ENCODE results near the gene ZNF496.
"Not testable (repeated sequence)": the region's sequence is repeated elsewhere in the genome, so short reads cannot be mapped to it uniquely, and the experiment has no call there.

The ZNF496 gene

DNA sequence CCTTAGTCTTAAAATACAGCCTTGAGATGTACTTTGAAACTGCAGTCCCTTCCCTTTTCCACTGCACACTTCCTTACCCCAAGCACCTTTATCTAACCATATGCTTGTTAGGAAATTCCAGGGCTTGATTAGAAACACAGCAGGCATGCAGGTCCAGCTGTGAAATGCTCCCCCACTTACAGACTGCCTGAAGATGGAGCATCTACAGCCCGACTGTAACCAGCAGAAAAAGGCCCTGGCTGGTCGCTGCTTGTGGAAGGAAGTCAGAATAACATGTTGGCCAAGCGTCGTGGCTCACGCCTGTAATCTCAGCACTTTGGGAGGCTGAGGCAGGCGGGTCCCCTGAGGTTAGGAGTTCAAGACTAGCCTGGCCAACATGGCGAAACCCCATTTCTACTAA lies 38.6 kb downstream of the ZNF496 start:
- no peak for DNase-seq (ENCODE audit: low read depth, low spot score)

DNA sequence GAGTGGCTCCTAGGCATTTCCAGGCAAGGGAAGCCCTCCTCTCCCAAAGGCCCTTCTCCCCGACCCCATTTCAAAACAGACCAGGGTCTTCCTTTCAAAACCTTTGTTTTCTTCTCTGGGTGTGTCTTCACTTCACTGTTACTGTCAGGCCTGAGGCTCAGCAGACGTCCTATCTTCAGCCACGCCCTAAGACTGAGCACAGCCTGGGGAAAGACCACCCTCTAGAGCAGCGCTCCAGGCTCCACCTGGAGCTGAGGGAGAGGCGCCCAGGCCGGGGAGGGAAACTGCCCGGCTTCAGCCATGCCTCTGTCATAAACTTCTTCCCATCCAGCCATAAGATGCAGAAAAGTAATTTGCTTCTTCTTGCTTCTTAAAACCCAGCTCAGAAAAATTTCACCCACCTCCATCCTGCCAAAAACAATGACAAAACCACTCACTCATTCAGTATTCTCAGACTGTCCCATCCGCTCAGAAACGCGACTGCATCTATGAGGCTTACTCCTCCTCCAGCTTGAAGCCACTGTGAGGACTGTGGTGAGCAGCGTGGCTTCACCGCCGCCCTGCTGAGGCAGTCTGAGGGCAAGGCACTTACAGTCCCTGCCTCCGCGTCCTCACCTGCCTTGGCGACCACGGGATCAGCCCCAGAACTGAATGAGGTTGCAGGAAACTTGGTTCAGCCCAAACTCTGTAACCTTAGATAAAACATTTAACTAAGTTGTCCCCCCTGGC lies 39.7 kb downstream of the ZNF496 start:
- DNase-seq (ENCODE audit: low read depth, low spot score): no peak

DNA sequence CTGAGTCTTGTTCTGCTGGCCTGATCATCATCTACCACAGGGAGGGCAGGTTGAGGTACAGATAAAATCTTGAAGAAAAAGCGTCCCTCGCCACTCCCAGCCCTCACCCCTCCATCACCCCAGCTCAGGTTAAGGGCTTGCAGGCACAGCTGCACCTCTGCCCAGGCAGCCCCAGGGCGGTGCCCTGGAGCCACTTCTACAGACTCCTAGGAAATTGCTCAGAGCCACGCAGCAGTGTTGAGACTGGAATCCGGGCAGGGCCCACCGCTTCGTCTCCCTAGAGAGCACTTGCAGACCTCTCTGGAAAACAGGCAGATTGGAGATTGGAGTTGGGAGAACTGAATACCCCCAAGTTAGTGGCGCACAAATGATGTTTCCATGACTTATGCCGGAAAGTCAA lies 40.5 kb downstream of the ZNF496 start:
- no peak for DNase-seq (ENCODE audit: low read depth, low spot score)

DNA sequence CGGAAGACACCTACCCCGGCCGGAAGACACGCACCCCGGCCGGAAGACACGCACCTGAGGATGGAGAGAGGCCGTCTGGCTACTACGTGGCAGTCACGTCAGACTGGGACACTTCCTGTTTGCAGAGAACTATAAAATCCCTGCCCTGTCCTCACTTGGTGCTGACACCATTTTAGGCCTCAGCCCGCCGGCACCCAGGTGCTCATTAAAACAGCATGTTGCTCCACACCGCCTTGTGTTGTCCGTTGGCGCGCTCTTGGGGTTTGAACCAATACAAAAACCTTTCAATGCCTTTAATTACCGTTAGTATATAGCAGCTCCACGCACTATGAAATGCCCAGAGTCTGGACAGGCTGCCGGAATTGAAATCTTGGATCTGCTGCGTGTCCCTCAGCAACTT lies 41.1 kb downstream of the ZNF496 start:
- DNase-seq (ENCODE audit: low read depth, low spot score): no peak

DNA sequence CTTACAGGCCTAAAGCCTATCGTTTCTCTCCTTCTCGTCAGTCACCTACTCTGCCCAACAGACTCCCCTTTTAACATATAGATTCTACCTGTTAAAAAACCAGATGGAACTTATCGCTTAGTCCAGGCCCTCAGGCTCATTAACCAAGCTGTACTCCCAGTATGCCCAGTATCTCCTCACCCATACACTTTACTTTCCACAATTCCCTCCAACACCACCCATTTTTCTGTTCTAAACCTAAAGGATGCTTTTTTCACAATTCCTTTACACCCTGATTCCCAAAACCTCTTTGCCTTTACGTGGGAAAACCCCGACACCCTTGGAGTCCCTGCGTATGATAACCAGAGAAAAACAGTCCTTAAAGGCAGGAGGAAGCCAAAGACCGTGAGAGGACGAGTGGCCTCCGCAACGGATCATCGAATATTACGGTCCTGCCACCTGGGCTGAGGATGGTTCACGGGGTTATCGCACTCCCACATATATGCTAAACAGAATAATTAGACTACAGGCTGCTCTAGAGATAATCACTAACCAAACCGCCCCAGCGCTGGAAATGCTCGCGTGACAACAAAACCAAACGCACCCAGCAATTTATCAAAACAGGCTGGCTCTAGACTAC lies 42.3 kb downstream of the ZNF496 start:
- not testable (repeated sequence) for DNase-seq (ENCODE audit: low read depth, low spot score)

DNA sequence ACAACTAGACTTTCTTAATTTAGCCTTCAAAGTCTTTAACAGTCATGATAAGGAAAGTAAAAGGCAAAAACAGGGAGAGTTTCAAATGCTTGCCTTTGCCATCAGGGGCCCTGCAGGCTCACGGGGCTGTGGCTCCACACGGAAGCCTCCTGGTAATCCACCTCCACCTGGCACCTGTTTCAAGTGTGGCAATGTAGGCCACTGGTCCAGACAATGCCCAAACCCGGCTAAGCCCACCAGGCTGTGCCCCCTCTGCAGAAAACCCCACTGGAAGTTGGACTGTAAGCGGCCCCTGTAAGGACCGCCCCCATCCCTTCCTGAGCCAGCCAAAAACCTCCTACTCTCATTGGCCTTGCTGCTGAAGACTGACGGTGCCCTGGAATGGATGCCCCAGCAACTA lies 43.3 kb downstream of the ZNF496 start:
- no peak for DNase-seq (ENCODE audit: low read depth, low spot score)

DNA sequence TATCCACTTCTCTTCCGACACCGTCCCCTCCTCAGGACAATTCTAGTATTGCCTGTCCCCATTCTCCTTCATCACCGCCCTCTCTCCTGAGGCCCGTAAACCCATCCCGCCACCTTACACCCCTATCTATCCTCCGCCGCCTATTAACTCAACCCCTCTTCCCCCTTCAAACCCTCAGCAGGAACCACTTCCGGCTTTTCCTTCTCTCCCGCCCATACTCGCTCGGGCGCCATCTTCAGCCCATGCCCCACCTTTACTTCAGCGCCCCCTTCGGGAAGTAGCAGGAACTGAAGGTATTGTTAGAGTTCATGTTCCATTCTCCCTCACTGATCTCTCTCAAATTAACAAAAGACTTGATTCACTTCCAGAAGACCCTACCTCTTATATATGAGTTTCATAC lies 44.2 kb downstream of the ZNF496 start:
- DNase-seq (ENCODE audit: low read depth, low spot score): no peak

DNA sequence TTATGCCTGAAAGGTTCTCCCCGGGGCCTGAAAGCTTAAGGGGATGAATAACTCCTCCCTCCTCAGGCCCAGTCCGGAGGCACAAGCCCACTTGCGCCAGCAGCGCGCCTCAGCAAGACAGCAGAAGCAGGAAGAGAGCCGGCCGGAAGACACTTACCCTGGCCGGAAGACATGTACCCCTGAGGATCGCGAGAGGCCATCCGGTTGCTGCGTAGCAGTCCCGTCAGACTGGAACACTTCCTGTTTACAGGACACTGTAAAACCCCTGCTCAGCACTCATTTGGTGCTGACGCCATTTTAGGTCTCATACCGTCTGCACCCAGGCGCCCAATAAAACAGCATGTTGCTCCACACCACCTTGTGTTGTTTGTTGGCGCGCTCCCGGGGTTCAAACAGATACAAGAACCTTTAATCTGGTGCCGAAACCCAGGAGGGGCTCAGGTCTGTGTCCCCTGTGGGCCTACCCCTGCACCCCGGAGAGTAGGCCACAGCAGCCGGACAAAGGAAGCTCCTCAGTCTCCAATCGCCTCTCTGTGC lies 45.5 kb downstream of the ZNF496 start:
- DNase-seq (ENCODE audit: low read depth, low spot score): no peak

DNA sequence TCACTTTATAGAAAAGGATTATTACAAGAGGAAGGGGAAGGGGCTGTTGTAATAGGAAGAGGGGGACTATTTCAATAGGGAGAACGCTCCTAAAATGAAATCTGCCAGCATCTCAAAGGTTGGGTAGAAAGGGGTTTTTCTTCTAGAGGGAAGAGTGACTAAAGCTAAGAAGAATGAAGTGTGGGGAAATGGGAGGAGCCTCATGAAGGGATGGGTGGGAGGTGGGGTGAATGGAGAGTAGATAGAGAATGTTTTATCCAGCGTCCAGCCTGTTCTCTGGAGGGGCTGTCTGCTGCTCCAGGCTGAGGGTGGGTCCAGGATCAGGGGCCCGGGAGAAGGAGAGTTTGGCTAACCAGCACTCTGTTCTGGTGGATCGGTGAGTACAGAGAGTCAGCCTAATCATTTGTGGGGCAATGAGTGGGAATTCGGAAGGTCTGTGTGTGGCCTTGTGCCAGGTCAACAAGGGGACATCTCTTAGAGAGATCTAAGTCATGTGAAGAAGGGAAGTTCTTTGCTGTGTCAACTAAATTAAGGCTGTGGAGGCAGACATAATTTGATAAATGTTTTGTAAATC lies 50.6 kb downstream of the ZNF496 start:
- DNase-seq (ENCODE audit: low read depth, low spot score): no peak

DNA sequence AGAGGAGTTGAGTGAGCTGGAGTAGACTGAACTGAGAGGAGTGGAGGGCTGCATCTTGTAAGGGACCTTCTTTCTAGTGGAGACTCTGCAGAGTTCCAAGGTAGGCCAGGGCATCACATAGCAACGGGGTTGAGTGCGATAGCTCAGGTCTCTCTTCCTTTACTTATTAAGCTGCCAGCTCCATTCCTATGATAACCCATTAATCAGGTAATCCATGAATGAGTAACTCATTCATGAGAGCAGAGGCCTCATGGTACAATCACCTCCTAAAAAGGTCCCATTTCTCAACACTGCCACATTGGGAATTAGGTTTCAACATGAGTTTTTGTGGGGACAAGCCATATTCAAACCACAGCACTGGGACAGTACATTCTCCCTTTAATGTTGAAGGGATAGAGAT lies 54.5 kb downstream of the ZNF496 start:
- no peak for DNase-seq (ENCODE audit: low read depth, low spot score)

DNA sequence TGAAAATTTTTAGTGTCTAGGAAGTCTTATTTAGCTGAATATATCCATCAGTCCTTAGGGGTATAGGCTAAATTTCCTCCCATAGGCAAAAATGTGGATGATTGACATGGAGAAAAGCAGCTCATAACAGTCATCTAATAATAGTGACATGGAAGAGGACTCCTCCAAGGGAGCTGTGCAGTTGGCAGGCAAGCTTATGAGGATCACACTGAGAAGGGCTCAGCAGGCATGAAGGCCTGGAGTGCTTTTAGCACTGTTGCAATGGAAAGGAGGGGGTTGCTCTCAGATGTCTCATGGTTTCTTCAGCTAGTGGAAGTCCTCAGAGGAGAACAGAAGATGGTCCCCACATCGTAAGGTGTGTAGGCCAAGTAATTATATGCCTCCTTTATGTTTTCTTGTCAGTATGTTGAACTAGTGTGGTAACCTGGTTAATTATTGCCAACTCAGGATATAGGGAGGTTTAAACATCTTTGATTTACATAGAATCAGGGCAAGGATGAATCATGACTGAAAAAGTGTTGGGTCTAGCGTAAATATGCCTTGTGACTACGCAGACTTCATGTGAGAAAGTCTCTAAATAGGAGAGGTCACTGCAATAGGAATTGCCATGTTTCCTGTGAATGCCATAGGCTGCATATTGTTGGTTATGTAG lies 56.9 kb downstream of the ZNF496 start:
- DNase-seq (ENCODE audit: low read depth, low spot score): no peak

DNA sequence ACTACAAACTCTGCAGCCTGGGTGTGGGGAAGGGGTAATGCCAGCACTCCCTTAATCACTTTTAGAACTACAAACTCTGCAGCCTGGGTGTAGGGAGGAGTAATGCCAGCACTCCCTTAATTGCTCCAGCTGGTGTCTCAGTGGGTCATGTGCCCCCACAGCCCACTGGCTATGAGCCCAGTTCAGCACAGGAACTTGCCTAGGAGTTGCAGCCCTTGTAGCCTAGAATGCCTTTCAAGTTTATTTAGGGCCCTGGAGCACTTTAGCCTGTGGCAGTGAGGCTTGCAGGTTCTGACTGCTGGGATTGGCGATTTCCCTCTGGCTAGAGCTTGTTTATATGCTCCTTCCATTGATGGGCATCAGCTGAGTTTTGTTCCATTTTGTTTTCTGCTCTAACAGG lies 58.7 kb downstream of the ZNF496 start:
- no peak for DNase-seq (ENCODE audit: low read depth, low spot score)

DNA sequence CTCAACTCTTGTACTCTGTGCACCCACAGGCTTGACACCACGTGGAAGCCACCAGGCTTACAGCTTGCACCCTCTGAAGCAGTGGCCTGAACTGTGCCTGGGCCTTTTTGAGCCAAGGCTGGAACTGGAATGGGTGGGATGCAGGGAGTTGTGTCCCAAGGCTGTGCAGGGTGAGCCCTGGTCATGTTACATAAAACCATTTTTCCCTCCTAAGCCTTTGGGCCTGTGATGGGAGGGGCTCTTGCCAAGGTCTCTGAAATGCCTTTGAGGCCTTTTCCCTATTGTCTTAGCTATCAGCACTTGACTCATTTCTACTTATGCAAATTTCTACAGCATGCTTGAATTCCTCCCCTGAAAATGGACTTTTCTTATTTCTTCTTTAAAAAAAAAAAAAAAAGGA lies 61.7 kb downstream of the ZNF496 start:
- no peak for DNase-seq (ENCODE audit: low read depth, low spot score)

DNA sequence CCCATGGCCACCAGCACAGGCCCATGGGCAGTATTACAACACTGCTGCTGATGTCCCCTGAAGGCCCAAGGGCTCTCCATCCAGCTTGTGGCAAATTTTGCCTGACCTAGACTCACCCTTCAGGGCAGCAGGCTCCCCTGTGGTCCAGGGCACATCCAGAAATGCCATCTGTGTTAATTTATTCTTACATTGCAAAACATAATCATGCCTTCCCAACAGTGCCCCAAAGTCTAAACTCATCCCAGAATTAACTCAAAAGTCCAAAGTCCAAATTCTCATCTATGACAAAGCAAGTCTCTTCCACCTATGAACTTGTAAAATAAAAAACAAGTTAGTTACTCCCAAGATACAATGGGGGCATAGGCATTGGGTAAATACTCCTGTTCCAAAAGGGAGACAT lies 62.5 kb downstream of the ZNF496 start:
- no peak for DNase-seq (ENCODE audit: low read depth, low spot score)

DNA sequence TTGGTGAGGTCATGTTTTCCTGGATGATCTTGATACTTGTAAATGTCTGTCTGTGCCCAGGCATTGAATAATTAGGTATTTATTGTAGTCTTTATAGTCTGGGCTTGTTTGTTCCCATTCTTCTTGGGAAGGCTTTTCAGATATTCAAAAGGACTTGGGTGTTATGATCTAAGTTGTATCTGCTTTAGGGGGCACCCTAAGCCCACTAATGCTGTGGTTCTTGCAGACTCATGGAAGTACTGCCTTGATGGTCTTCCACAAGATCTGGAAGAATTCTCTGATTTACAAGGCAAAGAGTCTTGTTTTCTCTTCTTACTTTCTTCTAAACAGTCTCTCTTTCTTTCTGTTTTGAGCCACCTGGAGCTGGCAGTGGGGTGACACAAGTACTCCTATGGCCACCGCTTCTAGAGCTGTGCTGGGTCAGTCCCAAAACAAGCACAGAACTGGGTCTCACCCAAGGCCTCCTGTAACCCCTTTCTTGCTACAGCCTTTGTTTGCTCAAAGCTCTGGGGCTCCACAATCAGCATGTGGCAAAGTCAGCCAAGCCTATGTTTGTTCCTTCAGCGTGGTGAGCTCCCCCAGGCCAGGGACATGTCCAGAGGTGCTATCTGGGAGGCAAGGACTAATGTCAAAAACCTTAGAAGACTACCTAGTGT lies 63.1 kb downstream of the ZNF496 start:
- no peak for DNase-seq (ENCODE audit: low read depth, low spot score)

DNA sequence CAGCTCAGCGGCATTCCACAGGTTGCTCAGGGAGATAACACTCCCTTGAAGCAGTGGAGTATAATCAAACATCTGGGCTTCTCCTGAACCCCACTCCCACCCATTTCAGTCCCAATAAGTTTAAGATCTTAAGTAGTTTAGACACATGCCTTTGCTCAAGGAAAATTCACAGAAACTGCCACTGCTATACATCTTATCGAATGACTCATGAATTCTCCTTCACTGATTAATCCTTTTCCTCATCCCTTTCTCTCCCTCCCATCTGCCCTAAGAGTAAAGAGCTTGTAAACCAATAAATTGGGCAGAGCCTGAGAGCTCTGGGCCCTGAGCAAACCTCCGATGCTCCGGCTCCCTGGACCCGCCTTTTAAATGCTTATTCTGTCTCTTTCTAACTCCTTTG lies 65.6 kb downstream of the ZNF496 start:
- no peak for DNase-seq (ENCODE audit: low read depth, low spot score)

DNA sequence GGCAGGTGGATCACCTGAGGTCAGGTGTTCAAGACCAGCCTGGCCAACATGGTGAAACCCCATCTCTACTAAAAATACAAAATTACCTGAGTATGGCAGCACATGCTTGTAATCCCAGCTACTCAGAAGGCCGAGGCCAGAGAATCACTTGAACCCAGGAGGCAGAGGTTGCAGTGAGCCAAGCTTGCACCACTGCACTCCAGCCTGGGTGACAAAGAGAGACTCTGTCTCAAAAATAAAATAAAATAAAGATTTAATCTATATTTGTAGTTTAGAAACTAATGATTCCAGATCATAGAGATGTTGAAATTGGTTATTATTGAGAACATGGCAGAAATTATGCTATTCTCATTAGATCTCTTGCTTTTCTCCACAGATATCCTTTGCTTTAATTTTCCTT lies 75.9 kb downstream of the ZNF496 start, which contains the start of gene VN1R5:
Gene VN1R5, plus strand, starts transcription at position 301 of the 400 bp plus-strand sequence.
- DNase-seq (ENCODE audit: low read depth, low spot score): not testable (repeated sequence)

DNA sequence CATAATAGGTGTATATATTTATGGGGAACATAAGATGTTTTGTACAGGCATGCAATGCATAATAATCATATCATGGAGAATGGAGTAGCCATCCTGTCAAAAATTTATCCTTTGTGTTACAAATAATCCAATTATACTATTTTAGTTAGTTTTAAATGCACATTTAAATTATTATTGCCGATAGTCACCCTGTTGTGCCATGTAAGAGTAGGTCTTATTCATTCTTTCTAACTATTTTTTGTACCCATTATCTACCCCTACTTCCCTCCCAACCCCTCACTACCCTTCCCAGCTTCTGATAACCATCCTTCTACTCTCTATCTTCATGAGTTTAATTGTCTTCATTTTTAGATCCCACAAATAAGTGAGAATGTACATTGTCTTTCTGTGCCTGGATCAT lies 84.1 kb downstream of the ZNF496 start:
- no peak for DNase-seq (ENCODE audit: low read depth, low spot score)

Measured in activated naive CD8-positive, alpha-beta T cell treated with anti-CD3 and anti-CD28 coated beads, Interleukin-2, amount 50 U/mL, for 16 hours (primary cell).